HL-60 (cell line): Measurements from ENCODE around the gene CCSER1.

Experiments used
- DNase-seq, 2 experiments: peaks; one replicate each; pipeline ENCODE4 v3.0.0-alpha.2; 2010 to 2020; ENCODE audit warnings: low read depth in 1 of 2, low spot score in 1 of 2
- H3K27ac ChIP-seq: fragments of 250-450 bp; sonication (Bioruptor Pico); replicated peaks from 2 replicates; pipeline ENCODE4 v1.5.1; 2020; ENCODE audit warnings: mild to moderate bottlenecking, moderate library complexity
- H3K27me3 ChIP-seq: fragments of 250-450 bp; sonication (Bioruptor Pico); 2 replicates; pipeline ENCODE4 v1.5.1; 2021; ENCODE audit warnings: mild to moderate bottlenecking, moderate library complexity; ENCODE audit not compliant: insufficient read depth, poor library complexity, severe bottlenecking
- H3K4me3 ChIP-seq: replicated peaks from 2 replicates; pipeline ENCODE4 v1.5.1; 2011; ENCODE audit warnings: mild to moderate bottlenecking, control low read depth, low read length; ENCODE audit not compliant: insufficient read depth
- GABPA ChIP-seq: IDR thresholded peaks from 2 replicates; pipeline ENCODE4 v1.6.1; 2012; ENCODE audit warnings: low read depth
- POLR2AphosphoS5 ChIP-seq: IDR thresholded peaks from 2 replicates; pipeline ENCODE4 v1.6.1; 2012; ENCODE audit warnings: low read depth
- SPI1 ChIP-seq: IDR thresholded peaks from 2 replicates; pipeline ENCODE4 v1.6.1; 2012; ENCODE audit warnings: low read depth, mild to moderate bottlenecking, borderline replicate concordance
- TF ChIP-seq, protein P1 (sequence below): IDR thresholded peaks from one replicate; pipeline ENCODE4 v1.5.1; 2011; ENCODE audit warnings: low read length, control low read depth, inconsistent platforms; ENCODE audit not compliant: insufficient read depth
- TF ChIP-seq, protein P2 (sequence below): IDR thresholded peaks from 2 replicates; pipeline ENCODE4 v1.6.1; 2012; ENCODE audit warnings: low read depth; ENCODE audit not compliant: insufficient replicate concordance

CCSER1 gene

DNA sequence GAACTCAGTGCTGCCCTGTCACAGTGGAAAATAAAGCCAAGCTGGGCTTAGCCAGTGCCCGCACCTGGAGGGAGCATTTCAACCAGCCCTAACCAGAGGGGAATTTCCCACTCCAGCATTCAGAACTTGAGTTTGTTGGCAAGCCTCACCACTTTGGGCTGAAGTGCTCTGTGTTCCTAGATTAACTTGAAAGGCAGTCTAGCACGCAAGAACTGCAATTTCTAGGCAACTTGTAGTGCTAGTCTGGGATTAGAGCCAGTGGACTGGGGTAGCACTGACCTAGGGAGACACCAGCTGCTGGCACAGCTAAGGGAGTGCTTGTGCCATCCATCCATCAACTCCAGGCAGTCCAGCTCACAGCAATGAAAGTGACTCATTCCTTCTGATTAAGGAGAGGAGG lies 1115.9 kb downstream of the CCSER1 start:
- no peak for DNase-seq
- Histone ChIP-seq H3K27me3 (no peaks in the 10 kb centered on the region), H3K27ac (no peak overlapping the region), H3K4me3 (no peak overlapping the region)
- TF ChIP-seq GABPA (no peak), POLR2AphosphoS5 (no peak), SPI1 (no peak)
- TF ChIP-seq, protein P1, sequence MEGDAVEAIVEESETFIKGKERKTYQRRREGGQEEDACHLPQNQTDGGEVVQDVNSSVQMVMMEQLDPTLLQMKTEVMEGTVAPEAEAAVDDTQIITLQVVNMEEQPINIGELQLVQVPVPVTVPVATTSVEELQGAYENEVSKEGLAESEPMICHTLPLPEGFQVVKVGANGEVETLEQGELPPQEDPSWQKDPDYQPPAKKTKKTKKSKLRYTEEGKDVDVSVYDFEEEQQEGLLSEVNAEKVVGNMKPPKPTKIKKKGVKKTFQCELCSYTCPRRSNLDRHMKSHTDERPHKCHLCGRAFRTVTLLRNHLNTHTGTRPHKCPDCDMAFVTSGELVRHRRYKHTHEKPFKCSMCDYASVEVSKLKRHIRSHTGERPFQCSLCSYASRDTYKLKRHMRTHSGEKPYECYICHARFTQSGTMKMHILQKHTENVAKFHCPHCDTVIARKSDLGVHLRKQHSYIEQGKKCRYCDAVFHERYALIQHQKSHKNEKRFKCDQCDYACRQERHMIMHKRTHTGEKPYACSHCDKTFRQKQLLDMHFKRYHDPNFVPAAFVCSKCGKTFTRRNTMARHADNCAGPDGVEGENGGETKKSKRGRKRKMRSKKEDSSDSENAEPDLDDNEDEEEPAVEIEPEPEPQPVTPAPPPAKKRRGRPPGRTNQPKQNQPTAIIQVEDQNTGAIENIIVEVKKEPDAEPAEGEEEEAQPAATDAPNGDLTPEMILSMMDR = no peak
- TF ChIP-seq, protein P2, sequence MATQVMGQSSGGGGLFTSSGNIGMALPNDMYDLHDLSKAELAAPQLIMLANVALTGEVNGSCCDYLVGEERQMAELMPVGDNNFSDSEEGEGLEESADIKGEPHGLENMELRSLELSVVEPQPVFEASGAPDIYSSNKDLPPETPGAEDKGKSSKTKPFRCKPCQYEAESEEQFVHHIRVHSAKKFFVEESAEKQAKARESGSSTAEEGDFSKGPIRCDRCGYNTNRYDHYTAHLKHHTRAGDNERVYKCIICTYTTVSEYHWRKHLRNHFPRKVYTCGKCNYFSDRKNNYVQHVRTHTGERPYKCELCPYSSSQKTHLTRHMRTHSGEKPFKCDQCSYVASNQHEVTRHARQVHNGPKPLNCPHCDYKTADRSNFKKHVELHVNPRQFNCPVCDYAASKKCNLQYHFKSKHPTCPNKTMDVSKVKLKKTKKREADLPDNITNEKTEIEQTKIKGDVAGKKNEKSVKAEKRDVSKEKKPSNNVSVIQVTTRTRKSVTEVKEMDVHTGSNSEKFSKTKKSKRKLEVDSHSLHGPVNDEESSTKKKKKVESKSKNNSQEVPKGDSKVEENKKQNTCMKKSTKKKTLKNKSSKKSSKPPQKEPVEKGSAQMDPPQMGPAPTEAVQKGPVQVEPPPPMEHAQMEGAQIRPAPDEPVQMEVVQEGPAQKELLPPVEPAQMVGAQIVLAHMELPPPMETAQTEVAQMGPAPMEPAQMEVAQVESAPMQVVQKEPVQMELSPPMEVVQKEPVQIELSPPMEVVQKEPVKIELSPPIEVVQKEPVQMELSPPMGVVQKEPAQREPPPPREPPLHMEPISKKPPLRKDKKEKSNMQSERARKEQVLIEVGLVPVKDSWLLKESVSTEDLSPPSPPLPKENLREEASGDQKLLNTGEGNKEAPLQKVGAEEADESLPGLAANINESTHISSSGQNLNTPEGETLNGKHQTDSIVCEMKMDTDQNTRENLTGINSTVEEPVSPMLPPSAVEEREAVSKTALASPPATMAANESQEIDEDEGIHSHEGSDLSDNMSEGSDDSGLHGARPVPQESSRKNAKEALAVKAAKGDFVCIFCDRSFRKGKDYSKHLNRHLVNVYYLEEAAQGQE = no peak

DNA sequence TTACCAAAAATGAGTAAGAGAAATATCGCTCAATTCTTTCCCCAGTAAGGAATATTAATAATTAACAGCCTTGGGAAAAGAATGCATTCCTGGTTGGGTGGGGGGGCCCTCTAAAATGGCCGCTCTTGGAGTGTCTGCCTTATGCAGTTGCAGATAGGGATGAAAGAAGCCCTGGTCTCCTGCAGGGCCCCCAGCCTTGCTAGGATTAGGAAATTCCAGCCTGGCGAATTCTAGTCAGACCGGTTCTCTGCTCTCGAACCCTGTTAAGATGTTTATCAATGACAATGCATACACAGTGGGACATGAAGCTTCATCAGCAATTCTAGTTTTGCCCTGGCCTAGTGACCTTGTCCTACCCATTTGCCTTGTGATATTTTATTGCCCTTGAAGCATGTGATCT lies 1128.8 kb downstream of the CCSER1 start:
- TF ChIP-seq GABPA (no peak), POLR2AphosphoS5 (no peak), SPI1 (no peak)
- TF ChIP-seq, protein P2 = no peak
- Histone ChIP-seq H3K27ac (no peak overlapping the region), H3K4me3 (no peak overlapping the region)

DNA sequence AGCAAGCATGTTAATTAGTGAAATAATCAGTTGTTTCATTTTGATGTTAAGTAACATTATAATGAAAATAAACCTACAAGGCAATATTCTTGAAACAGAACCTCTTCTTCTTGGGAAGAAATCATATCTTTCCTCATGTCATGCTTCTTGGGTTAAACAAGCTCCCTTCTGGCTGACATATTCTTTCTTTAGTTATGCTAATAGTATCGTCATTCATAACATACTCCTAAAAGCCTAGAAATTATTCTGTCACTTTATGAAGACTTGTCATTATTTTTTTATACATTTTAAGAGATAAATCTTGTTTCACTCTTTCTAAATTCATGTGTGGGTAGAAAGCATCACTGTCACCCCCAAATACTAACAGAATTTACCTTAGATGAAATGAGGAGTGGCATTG lies 1129.6 kb downstream of the CCSER1 start:
- no peak for DNase-seq
- no peak for TF ChIP-seq SPI1
- no peak for TF ChIP-seq POLR2AphosphoS5
- TF ChIP-seq GABPA = no peak
- TF ChIP-seq, protein P1 = no peak
- TF ChIP-seq, protein P2 = no peak
- Histone ChIP-seq H3K27ac (no peak overlapping the region), H3K27me3 (no peaks in the 10 kb centered on the region), H3K4me3 (no peak overlapping the region)

More for the DNA sequence above, 1128.8 kb downstream of the CCSER1 start:
- no peaks in the 10 kb centered on the region for H3K27me3 ChIP-seq
- DNase-seq = no peak

DNA sequence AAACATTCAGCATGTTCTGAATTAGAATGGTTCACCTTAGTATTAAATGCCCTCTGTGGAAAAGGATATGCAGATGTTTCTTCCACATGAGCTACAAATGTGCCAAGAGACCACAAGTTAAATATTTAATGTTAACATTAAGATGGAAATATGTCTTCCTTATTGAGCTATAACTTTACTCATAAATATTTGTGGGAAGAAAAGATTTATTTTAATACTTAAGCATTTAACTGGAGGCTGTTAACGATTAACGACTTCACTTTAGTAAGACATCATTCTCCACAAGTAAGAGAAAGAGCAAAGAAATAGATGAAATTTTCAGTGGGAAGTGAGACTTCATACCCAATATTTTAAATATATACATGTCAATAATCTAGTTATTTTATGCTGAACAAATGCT lies 1130.5 kb downstream of the CCSER1 start:
- no peak for DNase-seq
- no peaks in the 10 kb centered on the region for H3K27me3 ChIP-seq
- no peak overlapping the region for H3K4me3 ChIP-seq
- H3K27ac ChIP-seq = no peak overlapping the region
- TF ChIP-seq POLR2AphosphoS5 (no peak), SPI1 (no peak), GABPA (no peak)
- TF ChIP-seq, protein P2 = no peak
- TF ChIP-seq, protein P1 = no peak
